NT2/D1 (cell line): ENCODE data around the gene ABCA2.

Source experiments
- SUZ12 ChIP-seq: IDR thresholded peaks from 2 replicates; pipeline ENCODE4 v1.6.1; 2011; ENCODE audit not compliant: insufficient read length, insufficient read depth; ENCODE audit errors: extremely low read depth
- YY1 ChIP-seq: IDR thresholded peaks from 2 replicates; pipeline ENCODE4 v1.6.1; 2011; ENCODE audit not compliant: insufficient read length, insufficient read depth

DNA sequence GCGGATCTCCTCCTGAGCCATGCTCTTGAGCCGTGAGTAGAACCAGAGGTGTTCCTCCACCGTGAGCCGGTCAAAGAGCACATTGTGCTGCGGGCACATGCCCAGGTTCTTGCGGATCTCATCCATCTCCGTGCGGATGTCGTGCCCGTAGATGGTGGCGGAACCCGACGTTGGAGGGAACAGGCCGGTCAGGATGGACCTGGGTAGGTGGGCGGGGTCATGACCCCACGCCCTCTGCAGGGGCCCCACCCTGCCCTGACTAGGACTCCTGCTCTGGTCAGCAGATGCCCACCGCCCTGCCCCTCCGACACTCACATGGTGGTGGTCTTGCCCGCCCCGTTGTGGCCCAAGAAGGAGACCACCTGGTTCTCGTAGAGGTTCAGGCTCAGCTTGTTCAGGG lies 12.1 kb downstream of the ABCA2 start:
- no peak for TF ChIP-seq YY1
- no peak for TF ChIP-seq SUZ12
